Activated CD4-positive, alpha-beta T cell treated with anti-CD3 and anti-CD28 coated beads for 1 hour (primary cell): ENCODE data around the gene SIVA1.

ENCODE experiments used
- DNase-seq: peaks from one replicate; pipeline ENCODE4 v3.0.0-alpha.2; 2020

The SIVA1 gene

DNA sequence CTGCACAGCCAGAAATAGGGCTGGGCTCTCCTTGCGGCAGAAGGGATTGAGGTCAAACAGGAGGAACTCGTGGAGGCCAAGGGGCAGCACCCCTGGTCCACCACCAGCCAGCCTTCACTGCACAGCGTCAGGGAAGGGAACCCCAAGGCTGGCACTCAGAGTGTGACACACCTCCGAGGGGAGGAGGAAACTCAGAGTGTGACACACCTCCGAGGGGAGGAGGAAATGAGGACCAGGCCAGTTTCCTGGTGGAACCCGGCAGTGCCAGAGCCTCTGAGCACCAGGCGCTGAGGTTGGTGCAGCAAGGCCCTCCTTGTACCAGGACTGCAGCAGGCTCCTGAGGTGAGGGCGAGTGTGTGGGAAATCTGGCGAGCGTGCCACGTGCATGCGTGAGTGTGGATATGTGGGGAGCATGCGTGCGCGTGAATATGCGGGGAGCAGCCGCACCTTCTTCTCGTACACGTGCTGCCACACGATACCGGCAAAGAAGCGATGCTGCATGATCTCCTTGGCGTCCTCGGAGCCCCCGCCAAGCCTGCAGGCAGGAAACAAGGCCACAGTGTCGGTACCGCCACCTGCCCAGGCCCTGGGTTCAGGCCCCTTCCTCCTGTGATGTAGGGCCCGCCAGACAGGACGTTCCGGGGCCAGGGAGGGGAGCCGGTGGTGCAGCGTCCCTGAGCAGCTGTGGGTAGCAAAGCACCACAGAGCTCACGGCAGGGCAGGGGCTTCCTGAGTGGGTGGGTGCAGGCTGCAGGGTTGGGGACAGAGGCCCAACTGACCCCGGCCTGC lies 19.2 kb downstream of the SIVA1 start:
- no peak for DNase-seq

DNA sequence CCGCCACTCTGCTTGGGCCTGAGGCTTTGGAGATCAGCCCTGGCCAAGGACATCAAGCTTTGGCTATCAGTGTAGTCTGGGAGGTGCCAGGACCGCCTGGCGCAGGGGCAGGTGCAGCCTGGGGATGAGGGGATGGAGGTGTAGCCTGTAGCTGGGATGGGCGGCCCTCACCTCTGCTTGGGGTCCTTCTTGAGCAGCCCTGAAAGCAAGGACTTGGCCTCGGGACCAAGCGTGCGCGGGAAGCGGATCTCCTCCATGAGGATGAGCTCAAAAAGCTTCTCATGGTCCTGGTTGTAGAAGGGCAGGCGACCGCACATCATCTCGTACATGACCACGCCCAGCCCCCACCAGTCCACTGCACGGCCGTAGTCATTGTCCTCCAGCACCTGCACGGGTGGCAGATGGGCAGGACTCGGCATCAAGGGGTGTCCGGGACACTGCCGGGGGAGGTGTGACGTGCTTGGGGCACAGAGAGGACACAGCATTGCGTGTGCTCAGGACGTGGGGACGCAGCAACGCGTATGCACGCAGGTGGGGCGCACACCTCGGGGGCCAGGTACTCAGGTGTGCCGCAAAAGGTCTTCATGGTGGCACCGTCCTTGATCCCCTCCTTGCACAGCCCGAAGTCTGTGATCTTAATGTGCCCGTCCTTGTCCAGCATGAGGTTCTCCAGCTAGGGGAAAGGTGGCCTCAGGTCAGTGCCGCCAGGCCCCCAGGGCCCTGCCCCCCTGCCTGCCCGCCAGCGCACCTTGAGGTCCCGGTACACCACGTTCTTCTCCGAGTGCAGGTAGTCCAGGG lies 20.0 kb downstream of the SIVA1 start:
- no peak for DNase-seq

DNA sequence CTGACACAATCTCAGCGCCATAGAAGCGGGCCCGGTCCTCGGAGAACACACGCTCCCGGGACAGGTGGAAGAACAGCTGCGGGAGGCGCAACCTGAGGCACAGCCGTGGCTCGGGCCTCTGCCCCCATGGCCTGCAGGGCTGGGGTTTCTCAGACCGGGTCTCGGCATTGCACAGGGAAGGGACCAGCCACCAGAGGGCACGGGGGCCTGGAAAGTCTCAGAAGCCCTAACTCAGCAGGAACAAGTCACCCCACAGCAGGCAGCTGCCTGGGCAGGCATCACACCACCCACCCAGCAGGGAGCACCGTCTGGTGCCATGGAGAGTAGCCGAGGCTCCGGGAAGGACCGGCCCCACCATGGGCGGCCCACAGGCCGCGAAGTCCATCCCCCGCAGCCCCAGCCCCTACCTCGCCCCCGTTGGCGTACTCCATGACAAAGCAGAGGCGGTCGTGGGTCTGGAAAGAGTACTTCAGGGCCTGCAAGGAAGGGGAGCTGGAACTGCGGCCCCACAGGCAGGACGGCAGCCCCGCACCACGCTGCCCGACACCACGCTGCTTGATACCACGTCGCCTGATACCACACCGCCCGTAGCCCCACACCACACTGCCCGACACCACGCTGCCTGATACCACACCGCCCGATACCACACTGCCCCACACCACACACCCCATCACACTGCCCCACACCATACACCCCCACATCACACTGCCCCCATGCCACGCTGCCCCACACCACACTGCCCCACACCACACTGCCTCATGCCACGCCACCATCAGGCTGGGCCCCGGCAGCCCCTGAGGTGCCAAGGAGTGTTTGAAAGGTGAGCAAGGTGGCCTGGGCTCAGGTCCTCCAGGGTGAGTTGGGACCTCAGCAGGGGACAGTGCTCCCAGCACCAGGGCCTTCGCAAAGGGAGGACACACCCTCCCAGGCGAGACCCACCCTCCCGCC lies 20.8 kb downstream of the SIVA1 start:
- DNase-seq: no peak

DNA sequence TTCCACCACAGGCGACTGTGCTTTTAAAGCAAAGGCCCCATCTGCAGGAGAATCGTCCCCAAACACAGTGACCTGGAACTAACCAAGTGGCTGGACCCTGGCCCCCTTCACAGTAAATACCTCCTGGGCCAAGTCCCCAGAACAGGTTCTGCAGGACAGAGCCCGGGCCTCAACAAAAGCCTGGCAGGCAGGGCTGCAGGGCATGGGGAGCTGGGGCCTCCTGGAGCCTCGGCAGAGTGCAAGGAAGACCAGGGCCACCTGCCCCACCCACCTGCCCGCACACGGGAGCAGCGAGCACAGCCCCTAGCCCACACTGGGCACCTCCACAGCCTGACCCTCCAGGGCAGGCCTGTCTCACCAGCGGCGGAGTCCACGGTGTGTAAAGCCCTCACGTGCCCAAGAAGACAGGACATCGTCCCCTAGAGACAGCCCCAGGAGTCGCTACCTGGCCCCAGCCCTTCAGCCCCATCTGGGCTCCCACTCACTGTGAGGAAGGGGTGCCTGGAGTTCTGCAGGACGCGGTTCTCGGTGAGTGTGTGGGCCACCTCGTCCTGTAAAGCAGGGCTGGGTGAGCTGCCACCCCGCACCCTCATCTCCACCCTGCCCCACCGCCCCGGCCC lies 21.6 kb downstream of the SIVA1 start:
- DNase-seq: no peak

DNA sequence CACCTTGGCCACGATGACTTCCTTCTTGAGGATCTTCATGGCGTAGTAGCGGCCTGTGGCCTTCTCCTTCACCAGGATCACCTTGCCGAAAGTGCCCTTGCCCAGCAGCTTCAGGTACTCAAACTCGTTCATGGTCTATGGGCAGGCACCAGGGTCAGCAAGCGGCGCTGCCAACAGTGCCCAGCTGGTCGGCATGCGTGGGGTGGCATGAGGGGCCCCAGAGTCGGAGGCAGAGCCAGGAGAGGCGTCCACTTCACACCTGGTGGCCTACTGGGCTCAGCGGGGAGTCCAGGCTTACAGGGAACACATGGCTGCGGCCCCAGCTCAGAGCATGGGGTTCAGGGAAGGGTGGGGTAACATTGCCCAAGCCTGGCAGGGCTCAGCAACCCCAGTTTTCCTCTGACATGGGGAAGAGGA lies 22.1 kb downstream of the SIVA1 start:
- no peak for DNase-seq

DNA sequence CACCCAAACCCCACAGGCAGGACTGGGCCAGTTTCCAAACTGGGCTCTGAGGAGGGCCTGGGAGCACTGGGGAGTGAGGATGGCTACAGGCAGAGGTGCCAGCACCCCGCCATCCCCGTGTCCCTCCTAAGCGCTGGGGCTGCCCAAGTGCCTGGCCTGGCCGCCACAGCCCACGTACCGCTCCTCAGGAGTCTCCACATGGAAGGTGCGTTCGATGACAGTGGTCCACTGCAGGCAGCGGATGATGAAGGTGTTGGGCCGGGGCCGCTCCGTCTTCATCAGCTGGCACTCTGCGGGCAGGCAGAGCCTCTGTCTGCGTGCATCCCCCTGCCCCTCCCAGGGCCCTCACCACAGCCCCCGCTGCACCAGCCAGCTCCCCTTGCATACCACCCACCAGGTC lies 23.5 kb downstream of the SIVA1 start:
- DNase-seq: no peak

DNA sequence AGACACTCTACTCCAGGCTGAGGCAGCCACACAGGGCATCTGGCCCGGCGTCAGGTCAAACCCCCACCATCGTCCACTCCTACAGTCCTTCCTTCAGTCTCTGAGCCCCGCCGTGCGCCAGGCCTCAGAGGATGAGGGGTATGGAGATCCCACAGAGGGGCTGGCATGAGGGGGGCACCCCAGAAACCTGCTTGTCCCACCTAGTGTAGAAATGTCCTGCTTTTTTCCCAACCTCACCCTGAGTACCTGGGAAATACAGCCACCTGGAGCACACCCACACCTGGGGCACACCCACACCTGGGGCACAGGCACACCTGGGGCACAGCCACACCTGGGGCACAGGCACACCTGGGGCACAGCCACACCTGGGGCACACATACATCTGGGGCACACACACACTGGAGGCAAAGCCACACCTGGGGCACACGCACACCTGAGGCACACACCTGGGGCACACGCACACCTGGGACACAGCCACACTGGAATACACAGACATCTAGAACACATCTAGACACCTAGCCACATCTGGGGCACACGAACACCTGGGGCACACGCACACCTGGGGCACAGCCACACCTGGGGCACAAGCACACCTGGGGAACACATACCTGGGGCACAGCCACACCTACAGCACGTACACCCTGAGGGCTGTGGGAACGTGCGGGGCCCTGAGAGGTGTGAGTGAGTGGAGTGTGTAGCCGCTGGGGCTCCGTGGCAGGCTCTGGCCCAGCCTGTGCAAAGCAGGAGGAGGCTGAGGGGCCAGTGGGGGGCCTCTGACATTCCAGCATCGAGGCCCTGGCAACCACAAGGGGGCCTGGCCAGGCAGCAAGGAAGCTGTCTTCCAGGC lies 24.2 kb downstream of the SIVA1 start:
- DNase-seq: no peak

DNA sequence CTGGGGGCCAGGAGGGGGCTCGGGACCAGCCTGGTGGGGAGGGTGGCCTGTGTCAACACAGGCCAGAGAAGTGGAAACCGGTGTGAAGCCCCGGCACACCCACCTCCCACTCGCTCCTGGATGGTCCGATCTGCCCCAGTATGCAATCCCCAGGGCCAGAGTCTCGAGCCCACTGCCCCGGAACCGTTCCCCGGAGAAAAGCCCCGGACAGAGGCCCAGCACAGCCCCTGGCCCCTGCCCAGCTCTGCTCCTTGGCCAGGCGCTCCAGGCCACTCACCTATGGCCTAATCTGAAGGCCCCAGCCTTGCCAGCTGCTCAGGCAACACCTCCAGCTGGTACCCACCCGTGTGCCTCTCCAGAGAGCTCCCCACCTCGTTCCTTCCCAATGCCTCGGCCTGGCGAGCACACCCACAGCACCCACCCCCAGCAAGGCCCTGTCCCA lies 24.9 kb downstream of the SIVA1 start:
- DNase-seq: no peak

DNA sequence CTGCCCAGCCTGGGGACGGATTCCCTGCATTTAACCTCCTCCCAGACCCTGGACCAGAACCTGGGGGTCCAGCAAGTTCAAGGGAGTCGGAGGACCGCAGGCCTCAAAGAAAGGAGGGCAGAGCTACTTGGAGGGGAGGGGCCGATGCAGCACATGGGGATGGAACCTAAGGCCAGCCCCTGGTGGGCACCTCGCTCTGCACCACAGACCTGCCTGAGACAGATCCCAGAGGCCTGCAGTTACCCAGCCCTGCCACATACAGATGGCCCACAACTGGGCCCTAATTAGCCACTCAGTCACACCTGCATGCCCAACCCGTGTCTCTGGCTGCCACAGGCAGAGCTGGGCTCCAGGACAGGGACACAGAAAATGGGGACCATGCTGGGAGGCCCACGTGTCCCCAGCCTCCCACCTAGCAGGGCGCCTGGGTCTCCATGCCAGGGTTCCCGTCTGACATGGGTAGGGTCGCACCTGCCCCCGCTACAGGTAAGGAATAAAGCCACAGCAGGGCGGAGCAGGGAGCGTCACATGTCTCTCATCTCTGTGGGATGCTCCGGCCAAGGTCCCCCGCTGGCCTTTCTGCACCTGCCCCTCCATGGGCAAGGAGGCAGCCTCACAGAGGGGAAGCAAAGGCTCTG lies 25.9 kb downstream of the SIVA1 start:
- DNase-seq: no peak

DNA sequence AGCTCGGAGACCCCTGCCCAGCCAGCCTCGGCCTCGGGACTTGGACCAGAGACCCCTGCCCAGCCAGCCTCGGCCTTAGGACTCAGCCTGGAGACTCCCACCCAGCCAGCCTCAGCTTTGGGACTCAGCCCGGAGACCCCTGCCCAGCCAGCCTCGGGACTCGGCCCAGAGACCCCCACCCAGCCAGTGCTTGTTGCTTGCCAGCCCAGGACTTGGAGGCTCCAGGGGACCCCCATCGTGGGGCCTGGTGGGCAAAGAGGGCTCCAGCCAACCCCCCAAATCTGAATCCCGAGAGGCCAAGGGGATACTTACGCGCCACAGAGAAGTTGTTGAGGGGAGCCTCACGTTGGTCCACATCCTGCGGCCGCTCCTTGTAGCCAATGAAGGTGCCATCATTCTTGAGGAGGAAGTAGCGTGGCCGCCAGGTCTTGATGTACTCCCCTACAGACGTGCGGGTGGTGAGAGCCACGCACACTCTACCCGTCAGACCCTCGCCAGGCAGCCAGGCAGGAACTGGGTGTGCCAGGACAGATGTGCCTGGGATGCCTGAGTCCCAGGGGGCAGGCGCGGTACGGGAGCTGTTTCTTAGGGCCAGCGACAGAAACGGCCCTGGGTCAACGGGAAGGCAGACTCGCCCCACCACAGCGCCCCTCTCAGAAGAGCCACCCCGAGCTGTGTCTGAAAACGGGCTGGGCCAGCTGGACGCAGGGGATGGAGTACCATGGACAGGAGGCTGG lies 27.0 kb downstream of the SIVA1 start:
- DNase-seq: no peak

DNA sequence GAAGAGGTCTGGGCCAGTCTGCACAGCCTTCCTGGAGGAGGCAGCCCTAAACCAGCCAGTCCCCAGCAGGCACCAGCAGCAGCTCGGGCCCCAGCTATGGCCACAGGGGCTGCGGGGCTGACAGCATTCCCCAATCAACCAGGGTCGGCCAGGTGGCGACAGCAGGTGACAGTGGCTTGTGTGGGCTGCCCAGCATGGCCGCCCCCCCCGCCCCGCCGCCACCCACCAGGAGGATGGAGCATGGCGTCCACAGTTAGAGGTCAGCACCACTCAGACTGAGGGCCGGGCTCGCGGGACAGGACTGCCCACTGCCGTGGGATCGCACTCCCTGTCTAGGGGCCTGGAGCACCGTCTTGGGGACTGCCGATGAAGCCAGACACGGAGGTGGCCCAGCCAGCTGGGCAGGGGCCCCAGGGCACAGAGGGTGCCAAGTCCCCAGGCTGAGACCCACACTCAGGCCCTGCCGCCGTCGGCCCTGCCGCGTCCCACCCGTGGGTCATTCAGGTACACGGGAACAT lies 27.6 kb downstream of the SIVA1 start:
- DNase-seq: no peak

DNA sequence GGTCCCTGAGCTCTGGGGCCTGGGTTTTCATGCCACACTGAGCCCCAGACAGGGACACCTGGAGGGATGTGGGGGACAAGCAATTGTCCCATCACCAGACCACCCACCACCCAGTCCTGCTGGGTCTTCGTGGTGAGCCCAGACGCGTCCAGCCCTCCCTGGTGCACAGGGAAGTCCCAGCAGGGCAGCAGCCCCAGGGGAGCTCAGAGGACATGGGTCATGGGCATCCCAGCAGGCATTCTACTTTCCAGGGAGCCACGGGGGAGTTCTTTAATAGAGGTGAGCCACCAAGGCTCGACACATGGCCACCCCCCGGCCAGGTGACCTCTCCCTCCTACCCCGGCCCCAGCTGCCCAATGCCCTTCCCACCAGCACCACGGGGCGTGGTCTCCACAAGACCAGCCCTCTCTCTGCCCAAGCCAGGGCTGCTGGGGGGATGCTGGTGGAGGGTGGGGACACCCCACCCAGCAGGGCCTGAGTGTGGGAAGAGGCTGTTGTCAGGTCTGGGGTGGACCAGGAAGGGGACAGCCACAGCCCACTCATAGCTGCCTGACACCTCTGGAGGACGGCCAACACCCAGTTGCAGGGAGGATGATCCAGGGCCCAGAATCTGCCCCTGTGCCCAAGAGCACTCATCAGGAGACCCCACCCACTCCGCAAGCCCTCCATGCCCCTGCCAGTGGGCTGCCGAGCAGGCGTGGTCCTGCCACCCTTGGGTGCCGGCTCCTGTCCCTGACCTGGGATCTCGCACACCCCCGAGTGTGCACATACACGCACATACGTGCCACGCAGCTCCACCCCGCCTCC lies 28.5 kb downstream of the SIVA1 start:
- DNase-seq: no peak

DNA sequence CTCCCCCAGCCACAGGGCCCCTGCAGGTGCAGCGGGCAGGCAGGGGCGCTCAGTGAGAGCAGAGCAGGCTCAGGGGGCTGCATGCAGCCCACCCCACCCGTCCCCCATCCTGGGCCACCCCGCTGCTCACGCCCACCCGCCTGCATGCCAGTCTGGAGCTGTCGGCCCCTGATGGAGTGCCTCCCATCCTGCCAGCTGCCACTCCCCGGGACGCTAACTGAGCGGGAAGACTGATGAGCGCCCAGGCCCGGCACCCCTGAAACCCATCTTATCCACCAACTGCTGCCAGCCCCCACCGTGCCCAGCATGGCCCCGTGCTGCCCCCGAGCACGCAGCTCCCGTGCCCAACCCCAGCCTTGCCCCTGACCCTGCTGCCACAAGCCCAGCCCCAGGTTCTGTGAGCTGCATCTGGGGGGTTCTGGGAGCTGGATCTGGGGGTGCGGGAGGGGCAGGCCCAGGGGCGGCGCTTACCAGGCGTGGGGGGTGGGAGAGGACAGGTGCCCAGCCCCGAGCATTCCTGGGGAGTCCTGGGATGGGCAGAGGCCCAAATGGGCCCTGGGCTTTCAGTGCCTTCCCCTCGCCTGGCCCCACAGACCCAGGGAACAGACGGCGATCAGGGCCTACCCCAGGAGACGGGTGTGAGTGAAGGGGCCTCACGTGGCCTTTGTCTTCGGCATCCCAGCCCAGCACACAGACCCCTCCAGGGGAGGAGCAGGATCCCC lies 29.3 kb downstream of the SIVA1 start:
- DNase-seq: no peak

DNA sequence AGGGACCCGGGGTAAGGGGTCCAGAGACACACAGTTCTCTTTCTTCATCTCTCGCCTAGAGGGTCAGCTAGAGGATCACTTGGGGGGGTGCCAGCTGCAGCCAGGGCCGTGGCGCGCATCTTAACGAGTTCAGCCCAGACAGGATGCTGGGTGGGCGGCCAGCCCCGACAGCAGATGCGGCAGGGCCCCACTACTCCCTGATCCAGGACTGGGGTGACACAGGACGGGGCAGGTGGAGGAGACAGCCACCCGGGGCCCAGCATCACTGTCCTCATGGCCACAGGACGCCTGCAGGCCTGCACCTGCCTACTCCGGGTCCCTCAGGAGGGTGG lies 29.8 kb downstream of the SIVA1 start:
- DNase-seq: no peak

DNA sequence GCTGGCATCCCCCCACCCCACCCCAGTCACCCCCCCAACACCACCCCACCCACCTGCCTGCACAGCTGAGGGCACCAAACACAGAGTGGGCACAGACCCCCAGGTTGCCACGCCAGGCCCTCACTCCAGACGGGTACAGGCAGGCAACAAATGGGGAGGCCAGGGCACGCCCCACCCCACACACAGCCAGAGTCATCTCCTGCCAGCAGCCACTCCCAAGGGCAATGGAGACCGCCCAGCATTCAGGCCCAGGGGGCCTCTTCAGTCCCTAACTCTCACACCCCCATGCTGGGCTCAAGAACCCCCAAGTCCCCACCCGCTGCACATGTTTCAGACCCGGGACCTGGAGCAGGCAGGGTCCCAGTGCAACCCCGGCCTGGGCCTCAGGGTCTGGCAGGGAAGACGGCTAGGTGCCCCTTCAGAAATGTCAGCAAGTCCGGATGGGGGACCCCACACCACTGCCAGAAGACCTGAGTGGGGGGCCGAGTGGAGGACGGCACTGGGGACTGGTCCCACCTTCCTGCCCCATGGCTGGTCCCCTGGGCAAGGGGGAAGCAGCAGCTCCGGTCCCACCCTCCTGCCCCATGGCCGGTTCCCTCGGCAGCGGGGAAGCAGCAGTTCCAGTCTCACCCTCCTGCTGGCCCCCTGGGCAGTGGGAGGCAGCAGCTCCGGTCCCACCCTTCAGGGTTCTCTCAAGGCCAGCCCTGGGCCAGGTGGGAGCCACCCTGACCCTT lies 30.7 kb downstream of the SIVA1 start:
- DNase-seq: no peak

DNA sequence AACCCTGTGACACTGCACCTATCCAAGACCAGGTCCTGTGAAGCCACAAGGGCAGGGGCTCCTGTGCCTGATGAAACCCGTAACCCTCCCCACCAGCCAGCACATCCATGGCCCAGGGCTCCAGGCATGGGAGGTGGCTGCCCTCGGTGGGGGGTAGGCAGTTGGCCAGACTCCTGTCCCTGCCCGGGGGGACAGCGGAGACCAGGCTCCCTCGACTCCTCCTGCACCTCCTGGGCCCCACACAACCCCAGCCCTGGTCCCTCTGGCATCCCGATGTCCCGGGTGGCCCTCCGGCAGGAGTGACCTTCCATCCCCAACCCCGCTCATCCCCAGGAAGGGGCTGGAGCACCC lies 31.2 kb downstream of the SIVA1 start:
- no peak for DNase-seq

DNA sequence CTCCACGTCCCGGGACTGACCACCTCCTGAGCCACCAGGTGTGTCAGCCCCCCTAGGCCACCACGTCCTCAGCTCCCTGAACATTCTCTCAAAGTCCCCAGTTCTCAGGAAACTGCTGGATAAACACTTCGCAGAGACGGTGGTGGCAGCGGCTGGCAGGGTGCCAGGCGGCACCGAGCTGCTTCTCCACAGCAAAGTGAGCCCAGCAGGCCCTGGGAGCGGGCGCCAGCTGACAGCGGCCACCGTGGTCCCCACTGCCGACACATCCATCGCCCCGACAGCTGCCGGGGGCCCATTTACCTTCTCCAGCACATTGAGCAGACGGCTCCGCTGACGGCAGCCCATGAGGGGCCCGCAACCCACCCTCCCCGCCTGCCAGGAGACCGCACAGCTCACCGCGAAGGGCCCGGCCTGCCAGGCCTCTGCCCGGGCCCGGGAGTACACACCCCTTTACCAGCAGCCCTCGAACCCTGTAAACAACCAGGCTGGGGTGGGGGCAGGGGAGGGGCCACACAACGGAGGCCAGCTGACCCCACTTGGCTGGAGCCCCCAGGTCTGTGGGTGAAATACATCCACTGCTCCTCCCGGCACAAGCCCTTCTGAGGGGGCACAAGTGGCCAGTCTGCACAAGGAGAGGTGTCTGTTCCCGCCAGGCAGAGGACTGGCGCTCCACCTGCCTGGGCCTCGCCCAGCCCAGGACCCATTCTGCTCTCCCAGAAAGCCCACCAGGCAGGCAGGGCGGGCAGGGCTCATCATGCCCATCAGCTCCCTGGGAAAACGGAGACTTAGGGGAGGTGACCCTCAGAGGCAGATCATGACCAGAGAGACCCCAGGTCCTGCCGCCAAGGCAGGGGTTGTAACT lies 32.1 kb downstream of the SIVA1 start:
- no peak for DNase-seq
